H4 (cell line): Measurements from ENCODE around the gene FAIM2. TPM values are rescaled to one million over a fixed set of nuclear protein-coding genes. Genes with fewer than 3 reads are reported as not detected.

ENCODE experiments used
- DNase-seq: peaks from one replicate; pipeline ENCODE4 v3.0.0-alpha.2; 2015; ENCODE audit warnings: low spot score
- total RNA-seq: library from RNA; depleted of rRNA; stranded (reverse); fragments of >200 nt; shearing (Covaris generic); gene quantifications from 2 replicates; pipeline ENCODE4 v1.2.3, GENCODE V29; 2014

The FAIM2 gene
- total RNA-seq, 1 experiment from 2014 or later, result 0.58 TPM

GRCh38 chr12:49939707-49940106 is 36.0 kb upstream of the FAIM2 start:
- no peak for DNase-seq

GRCh38 chr12:49939307-49939706 is 35.6 kb upstream of the FAIM2 start:
- no peak for DNase-seq

- DNase-seq, result no peak
Measured at GRCh38 chr12:49937639-49938300, 34.1 kb upstream of the FAIM2 start.

- DNase-seq, result no peak
Measured at GRCh38 chr12:49936925-49937324, 33.2 kb upstream of the FAIM2 start.

GRCh38 chr12:49934505-49934904 is 30.8 kb upstream of the FAIM2 start:
- no peak for DNase-seq

GRCh38 chr12:49933796-49934195 is 30.1 kb upstream of the FAIM2 start:
- no peak for DNase-seq

GRCh38 chr12:49932533-49933130 is 28.9 kb upstream of the FAIM2 start:
- no peak for DNase-seq

- no peak for DNase-seq
Measured at GRCh38 chr12:49932023-49932422, 28.3 kb upstream of the FAIM2 start.

GRCh38 chr12:49930515-49931288 is 27.0 kb upstream of the FAIM2 start:
- no peak for DNase-seq

- no peak for DNase-seq
Measured at GRCh38 chr12:49929581-49929980, 25.9 kb upstream of the FAIM2 start.

- no peak for DNase-seq
Measured at GRCh38 chr12:49928471-49928870, 24.8 kb upstream of the FAIM2 start.

GRCh38 chr12:49925433-49926204 is 21.9 kb upstream of the FAIM2 start:
- no peak for DNase-seq

- DNase-seq, result no peak
Measured at GRCh38 chr12:49924628-49925246, 21.0 kb upstream of the FAIM2 start.

- DNase-seq, result no peak
Measured at GRCh38 chr12:49923880-49924556, 20.3 kb upstream of the FAIM2 start.

- DNase-seq, result no peak
Measured at GRCh38 chr12:49923035-49923644, 19.4 kb upstream of the FAIM2 start.

GRCh38 chr12:49922349-49923034 is 18.8 kb upstream of the FAIM2 start:
- DNase-seq, result no peak

GRCh38 chr12:49921936-49922335 is 18.2 kb upstream of the FAIM2 start:
- no peak for DNase-seq

GRCh38 chr12:49921299-49921698 is 17.6 kb upstream of the FAIM2 start:
- no peak for DNase-seq

GRCh38 chr12:49920915-49921286 is 17.2 kb upstream of the FAIM2 start:
- no peak for DNase-seq

GRCh38 chr12:49920241-49920914 is 16.7 kb upstream of the FAIM2 start:
- DNase-seq, result no peak
